Measurements from ENCODE around the gene USP21. TPM values are rescaled to one million over a fixed set of nuclear protein-coding genes. Genes with fewer than 3 reads are reported as not detected.

The USP21 gene
- total and polyA plus RNA-seq, 8 donors, result 7.9 to 25.3 (median 11.2) TPM

DNA sequence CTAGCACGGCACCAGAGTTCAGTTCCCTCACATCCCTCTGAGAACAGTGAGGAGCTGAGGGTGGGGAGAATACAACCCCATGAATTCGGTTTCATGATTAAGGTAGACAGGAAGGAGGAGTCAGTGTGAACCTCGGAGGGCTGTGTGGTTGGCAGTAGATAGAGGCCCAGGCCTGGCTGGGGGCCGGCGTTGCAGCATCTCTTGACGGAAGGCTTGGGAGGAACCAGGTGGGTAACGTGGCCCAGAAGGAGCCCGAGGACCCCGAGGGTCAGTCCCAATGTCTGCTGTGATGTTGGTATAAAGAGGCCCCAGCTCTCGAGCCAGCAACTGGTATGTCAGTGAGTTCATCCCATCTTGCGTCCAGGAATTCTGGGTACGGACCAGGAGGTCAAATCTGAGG lies 12.4 kb downstream of the USP21 start:
- Histone ChIP-seq H3K4me1 (peaks cover 0 to 6% (median 5%) of the 10 kb centered on the region in 3 donors), H3K9me3 (no peaks in the 10 kb centered on the region), H3K36me3 (peaks cover 0 to 35% (median 12%) of the 10 kb centered on the region in 3 donors), H3K27me3 (no peaks in the 10 kb centered on the region), H3K27ac (no peak overlapping the region), H3K4me3 (no peak overlapping the region)
- ATAC-seq (no peak), DNase-seq (no peak), FAIRE-seq (no peak)
- TF ChIP-seq, protein P1, sequence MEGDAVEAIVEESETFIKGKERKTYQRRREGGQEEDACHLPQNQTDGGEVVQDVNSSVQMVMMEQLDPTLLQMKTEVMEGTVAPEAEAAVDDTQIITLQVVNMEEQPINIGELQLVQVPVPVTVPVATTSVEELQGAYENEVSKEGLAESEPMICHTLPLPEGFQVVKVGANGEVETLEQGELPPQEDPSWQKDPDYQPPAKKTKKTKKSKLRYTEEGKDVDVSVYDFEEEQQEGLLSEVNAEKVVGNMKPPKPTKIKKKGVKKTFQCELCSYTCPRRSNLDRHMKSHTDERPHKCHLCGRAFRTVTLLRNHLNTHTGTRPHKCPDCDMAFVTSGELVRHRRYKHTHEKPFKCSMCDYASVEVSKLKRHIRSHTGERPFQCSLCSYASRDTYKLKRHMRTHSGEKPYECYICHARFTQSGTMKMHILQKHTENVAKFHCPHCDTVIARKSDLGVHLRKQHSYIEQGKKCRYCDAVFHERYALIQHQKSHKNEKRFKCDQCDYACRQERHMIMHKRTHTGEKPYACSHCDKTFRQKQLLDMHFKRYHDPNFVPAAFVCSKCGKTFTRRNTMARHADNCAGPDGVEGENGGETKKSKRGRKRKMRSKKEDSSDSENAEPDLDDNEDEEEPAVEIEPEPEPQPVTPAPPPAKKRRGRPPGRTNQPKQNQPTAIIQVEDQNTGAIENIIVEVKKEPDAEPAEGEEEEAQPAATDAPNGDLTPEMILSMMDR (IDR thresholded peaks at IDR 0.05), result no peak
- 79 to 80% methylated on average over 12 of the region's 12 CpGs for WGBS, 2 donors
- intact Hi-C loops (cut with DNase I), result no loop called here

DNA sequence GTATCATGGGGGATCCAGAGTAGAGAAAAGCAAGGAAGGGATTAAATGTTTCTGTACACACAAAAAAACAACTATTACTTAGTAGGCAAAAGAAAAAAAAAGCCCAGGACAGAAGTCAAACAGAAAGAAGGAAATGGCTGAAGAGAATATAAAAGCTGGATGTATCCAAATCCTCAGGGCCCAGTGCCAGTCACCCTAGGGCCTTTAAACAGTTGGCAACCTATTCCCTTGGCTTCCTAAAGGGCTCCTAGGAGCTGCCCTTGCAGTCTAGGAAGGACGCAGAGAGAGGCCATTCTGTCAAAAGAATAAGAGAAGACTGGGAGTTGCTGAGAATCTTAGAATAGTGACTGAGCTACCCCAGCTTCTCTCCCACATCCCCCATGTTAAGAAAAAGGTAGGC lies 13.0 kb downstream of the USP21 start:
- ATAC-seq (no peak), DNase-seq (no peak), FAIRE-seq (no peak)
- intact Hi-C loops (cut with DNase I), result no loop called here
- TF ChIP-seq, protein P1 (IDR thresholded peaks at IDR 0.05), result no peak
- no peak overlapping the region for H3K27ac ChIP-seq
- peaks cover 0 to 6% (median 0%) of the 10 kb centered on the region in 3 donors for H3K4me1 ChIP-seq
- H3K27me3 ChIP-seq, result no peaks in the 10 kb centered on the region
- WGBS, 2 donors, result 82 to 94% methylated on average over 1 of the region's 1 CpG
- H3K9me3 ChIP-seq, result no peaks in the 10 kb centered on the region
- H3K4me3 ChIP-seq, result no peak overlapping the region
- H3K36me3 ChIP-seq, result peaks cover 0 to 35% (median 12%) of the 10 kb centered on the region in 3 donors

DNA sequence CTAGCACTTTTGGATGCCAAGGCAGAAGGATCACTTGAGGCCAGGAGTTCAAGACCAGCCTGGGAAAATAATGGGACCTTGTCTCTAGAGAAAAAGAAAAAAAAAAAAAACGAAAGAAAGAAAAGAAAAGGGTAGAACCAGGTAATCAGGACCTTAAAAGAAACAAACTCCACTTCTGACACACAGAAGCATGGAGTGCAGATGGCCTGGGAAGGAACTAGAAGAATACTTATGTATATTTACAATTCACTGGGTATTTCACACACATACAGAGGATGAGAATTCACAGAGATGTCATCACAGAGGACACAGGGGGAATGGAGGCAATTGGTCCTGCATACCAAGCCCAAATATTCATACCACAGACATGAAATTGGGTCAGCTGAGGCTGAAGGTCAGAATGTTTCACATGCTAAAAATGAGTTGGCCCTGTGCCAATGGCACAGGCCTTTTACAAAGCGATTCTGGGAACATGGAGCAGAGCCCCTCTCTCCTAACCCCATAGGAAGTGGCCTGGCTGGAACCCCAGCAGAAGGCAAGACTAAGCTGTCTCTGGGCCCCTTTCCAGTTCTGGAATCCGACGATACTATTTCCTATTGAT lies 13.6 kb downstream of the USP21 start:
- 8 to 16% methylated on average over 4 of the region's 4 CpGs for WGBS, 2 donors
- Histone ChIP-seq H3K36me3 (peaks cover 0 to 35% (median 12%) of the 10 kb centered on the region in 3 donors), H3K4me1 (peaks cover 0 to 6% (median 0%) of the 10 kb centered on the region in 3 donors), H3K27ac (no peak overlapping the region), H3K9me3 (no peaks in the 10 kb centered on the region), H3K4me3 (no peak overlapping the region), H3K27me3 (no peaks in the 10 kb centered on the region)
- ATAC-seq, result no peak
- no peak for FAIRE-seq
- DNase-seq, result peak in 1 of 6 donors; percentile 42
- TF ChIP-seq, protein P1 (IDR thresholded peaks at IDR 0.05), result no peak
- intact Hi-C loops (cut with DNase I), result no loop called here

DNA sequence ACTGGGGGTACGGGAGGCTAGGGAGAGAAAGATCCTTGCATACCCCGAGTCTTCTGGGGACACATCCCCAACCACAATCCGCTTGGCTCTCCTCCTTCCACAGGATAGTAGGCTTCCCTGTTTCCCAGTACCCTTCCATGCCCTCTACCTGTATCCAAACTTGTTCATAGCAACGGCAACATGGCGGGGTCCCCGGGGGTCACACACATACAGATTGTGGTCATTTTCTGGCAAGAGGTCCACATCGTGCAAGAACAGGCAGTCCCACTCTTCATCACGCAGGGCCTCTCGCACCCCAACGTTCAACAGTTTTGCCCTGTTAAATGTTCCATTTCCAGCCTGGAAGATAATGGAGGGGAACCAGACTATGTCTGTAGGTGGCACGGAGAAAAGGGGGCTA lies 14.4 kb downstream of the USP21 start:
- no peak for ATAC-seq
- peaks cover 0 to 35% (median 12%) of the 10 kb centered on the region in 3 donors for H3K36me3 ChIP-seq
- no peak for FAIRE-seq
- H3K27me3 ChIP-seq, result no peaks in the 10 kb centered on the region
- TF ChIP-seq, protein P1 (IDR thresholded peaks at IDR 0.05), result no peak
- intact Hi-C loops (cut with DNase I), result no loop called here
- 89 to 92% methylated on average over 11 of the region's 11 CpGs for WGBS, 2 donors
- no peaks in the 10 kb centered on the region for H3K9me3 ChIP-seq
- H3K4me3 ChIP-seq, result no peak overlapping the region
- DNase-seq, result no peak
- H3K4me1 ChIP-seq, result peaks cover 0 to 11% (median 4%) of the 10 kb centered on the region in 3 donors
- H3K27ac ChIP-seq, result no peak overlapping the region

DNA sequence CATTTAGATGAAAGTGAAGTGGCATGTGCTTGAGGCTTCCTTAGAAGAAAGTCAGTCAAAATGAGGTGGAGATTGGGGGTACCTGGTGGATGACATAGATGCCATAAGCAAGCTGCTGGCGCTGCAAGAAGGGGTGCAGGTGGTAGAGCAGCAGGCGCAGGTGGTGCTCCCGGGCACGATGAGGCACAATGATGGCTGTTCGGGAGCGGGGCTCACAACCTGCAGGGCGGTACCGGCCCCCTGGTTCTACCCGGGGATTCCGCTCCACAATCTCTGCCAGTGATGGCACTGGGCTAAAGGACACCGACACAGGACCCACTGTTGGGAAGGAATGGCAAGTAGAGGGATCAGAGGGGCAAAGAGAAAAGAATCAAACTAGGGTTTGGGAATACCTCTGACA lies 15.6 kb downstream of the USP21 start:
- 94 to 95% methylated on average over 11 of the region's 11 CpGs for WGBS, 2 donors
- Histone ChIP-seq H3K27me3 (no peaks in the 10 kb centered on the region), H3K4me3 (no peak overlapping the region), H3K9me3 (no peaks in the 10 kb centered on the region), H3K36me3 (peaks cover 0 to 35% (median 12%) of the 10 kb centered on the region in 3 donors), H3K27ac (no peak overlapping the region), H3K4me1 (peaks cover 0 to 11% (median 4%) of the 10 kb centered on the region in 3 donors)
- no peak for DNase-seq
- no peak for FAIRE-seq
- ATAC-seq, result no peak
- intact Hi-C loops (cut with DNase I), result no loop called here
- TF ChIP-seq, protein P1 (IDR thresholded peaks at IDR 0.05), result no peak
